Endothelial cell of umbilical vein (primary cell): ENCODE results near the gene LAMTOR2. TPM values are rescaled to one million over a fixed set of nuclear protein-coding genes. Genes with fewer than 3 reads are reported as not detected.

Source experiments
- BruUV-seq: library from RNA; stranded (reverse); fragments of 400-500 nt; replicated peaks from 2 replicates; lab custom pipeline; 2021; lab: Mats Ljungman, UMichigan
- CTCF ChIA-PET: fragments of 300-600, 350-600 bp; sonication (Branson Sonifier 250); formaldehyde crosslinking; loops from one replicate; lab custom pipeline; 2021; ENCODE audit warnings: antibody characterized with exemption, inconsistent platforms; lab: Charles Lee
- POLR2A ChIA-PET: fragments of 300-600, 350-600 bp; sonication (Branson Sonifier 250); formaldehyde crosslinking; loops from one replicate; lab custom pipeline; 2021; ENCODE audit warnings: antibody characterized with exemption, inconsistent platforms; lab: Charles Lee
- DNase-seq: peaks from one replicate; pipeline ENCODE4 v3.0.0-alpha.2; 2011; ENCODE audit warnings: low read depth, low spot score
- FAIRE-seq: peaks from 2 replicates; lab custom pipeline; 2011; peaks lifted over from hg19 to GRCh38; lab: Jason Lieb, UNC
- H2AFZ ChIP-seq: 2 replicates; pipeline ENCODE4 v1.6.0; 2012; ENCODE audit warnings: low read depth, low read length, control low read depth, inconsistent platforms
- H3K27ac ChIP-seq: 2 replicates; pipeline ENCODE4 v1.5.1; 2011; ENCODE audit warnings: low read depth, mild to moderate bottlenecking, control low read depth, low read length, moderate library complexity; ENCODE audit not compliant: insufficient read depth
- H3K27me3 ChIP-seq, 2 experiments: 2 replicates each; pipeline versions ENCODE4 v1.6.0 to v1.6.1; 2011; ENCODE audit warnings: low read length in 2 of 2, mixed read lengths in 1 of 2; ENCODE audit not compliant: control insufficient read depth in 2 of 2, insufficient read depth in 2 of 2
- H3K36me3 ChIP-seq, 2 experiments: 2 replicates in 1 of 2; 3 replicates in 1 of 2; pipeline ENCODE4 v1.5.1; 2011; ENCODE audit warnings: low read length in 2 of 2, mild to moderate bottlenecking in 1 of 2, moderate library complexity in 1 of 2; ENCODE audit not compliant: control insufficient read depth in 2 of 2, insufficient read depth in 2 of 2; ENCODE audit errors: extremely low read depth in 1 of 2
- H3K4me1 ChIP-seq: 3 replicates; pipeline ENCODE4 v1.5.1; 2011; ENCODE audit warnings: mild to moderate bottlenecking, low read length; ENCODE audit not compliant: control insufficient read depth, insufficient read depth; ENCODE audit errors: extremely low read depth
- H3K4me2 ChIP-seq: 2 replicates; pipeline ENCODE4 v1.6.1; 2011; ENCODE audit warnings: low read length, control low read depth, mixed read lengths; ENCODE audit not compliant: insufficient read depth
- H3K4me3 ChIP-seq, 3 experiments: fragments of 200-600 bp in 1 of 3; sonication (generic), shearing (Covaris generic) in 1 of 3; replicated peaks in 1 of 3; 2 replicates each; pipeline ENCODE4 v1.5.1; 2011 to 2016; ENCODE audit warnings: control low read depth in 3 of 3, low read length in 3 of 3, mild to moderate bottlenecking in 2 of 3, inconsistent platforms in 1 of 3, low read depth in 1 of 3, moderate library complexity in 1 of 3; ENCODE audit not compliant: insufficient read depth in 1 of 3
- H3K79me2 ChIP-seq: 2 replicates; pipeline ENCODE4 v1.6.0; 2012; ENCODE audit warnings: low read length, inconsistent platforms; ENCODE audit not compliant: control insufficient read depth, insufficient read depth
- H3K9ac ChIP-seq: replicated peaks from 2 replicates; pipeline ENCODE3; 2011; ENCODE audit warnings: low read length, control low read depth; ENCODE audit not compliant: insufficient read depth; ENCODE audit errors: extremely low read depth
- H3K9me1 ChIP-seq: replicated peaks from 3 replicates; pipeline ENCODE4 v1.6.0; 2011; ENCODE audit warnings: mild to moderate bottlenecking, low read length; ENCODE audit not compliant: control insufficient read depth, insufficient read depth; ENCODE audit errors: extremely low read depth
- H3K9me3 ChIP-seq: replicated peaks from 2 replicates; pipeline ENCODE4 v1.5.1; 2012; ENCODE audit warnings: low read length, inconsistent platforms; ENCODE audit not compliant: control insufficient read depth, insufficient read depth
- H4K20me1 ChIP-seq: replicated peaks from 2 replicates; pipeline ENCODE3; 2011; ENCODE audit warnings: mild to moderate bottlenecking, low read length; ENCODE audit not compliant: control insufficient read depth, insufficient read depth; ENCODE audit errors: extremely low read depth
- EZH2 ChIP-seq: IDR thresholded peaks from 2 replicates; pipeline ENCODE4 v1.6.1; 2012; ENCODE audit warnings: borderline replicate concordance, low read depth, mild to moderate bottlenecking, moderate library complexity, low read length, inconsistent platforms; ENCODE audit not compliant: severe bottlenecking
- FOS ChIP-seq: IDR thresholded peaks from 2 replicates; pipeline ENCODE4 v1.6.1; 2011; ENCODE audit warnings: mild to moderate bottlenecking, low read length, moderate library complexity, borderline replicate concordance; ENCODE audit not compliant: insufficient read depth
- GATA2 ChIP-seq: IDR thresholded peaks from 2 replicates; pipeline ENCODE4 v1.7.0; 2011; ENCODE audit warnings: low read depth, mild to moderate bottlenecking, moderate library complexity, mixed read lengths, low read length; ENCODE audit not compliant: insufficient read length, insufficient read depth
- JUN ChIP-seq: IDR thresholded peaks from 2 replicates; pipeline ENCODE4 v1.6.1; 2011; ENCODE audit warnings: borderline replicate concordance, low read depth; ENCODE audit not compliant: insufficient read length, insufficient read depth
- MYC ChIP-seq: IDR thresholded peaks from one replicate; pipeline ENCODE4 v1.6.1; 2011; ENCODE audit warnings: mild to moderate bottlenecking, low read depth, low read length
- POLR2A ChIP-seq: IDR thresholded peaks from 2 replicates; pipeline ENCODE4 v1.6.1; 2012; ENCODE audit warnings: low read depth, mild to moderate bottlenecking, control low read depth, low read length
- POLR2AphosphoS5 ChIP-seq: IDR thresholded peaks from 2 replicates; pipeline ENCODE4 v1.6.1; 2012; ENCODE audit warnings: low read depth, mild to moderate bottlenecking, control low read depth, low read length, moderate library complexity; ENCODE audit not compliant: insufficient read depth
- dilution Hi-C: fragments of 300-500 bp; cut with MboI; formaldehyde crosslinking; loops from one replicate; pipeline ENCODE4 v1.15.0; 2019; ENCODE audit warnings: low sequenced_read_pairs; ENCODE audit not compliant: extremely low pct_ligation_motif_present
- intact Hi-C: fragments of 100-400 bp; cut with micrococcal nuclease; formaldehyde crosslinking; loops from one replicate; pipeline ENCODE4 v1.10.0; 2022
- polyA plus RNA-seq, 4 experiments: library from polyadenylated mRNA; depleted of rRNA in 3 of 4; stranded (reverse) in 3 of 4; unstranded in 1 of 4; fragments of >200 nt; gene quantifications; 2 replicates each; pipeline versions ENCODE4 v1.2.1 to v1.2.3, GENCODE V29; 2011 to 2012; ENCODE audit warnings: missing spikeins in 1 of 4
- total RNA-seq: library from RNA; stranded (reverse); gene quantifications from 2 replicates; pipeline ENCODE4 v1.2.3, GENCODE V29; 2021
- TF ChIP-seq, protein P1 (sequence below), 2 donors: IDR thresholded peaks; 1 replicate in 1 of 2; 2 replicates in 1 of 2; pipeline ENCODE4 v1.5.1; 2011; ENCODE audit warnings: low read length in 2 of 2, mild to moderate bottlenecking in 2 of 2, moderate library complexity in 2 of 2, control low read depth in 1 of 2, inconsistent platforms in 1 of 2, low read depth in 1 of 2; ENCODE audit not compliant: insufficient read depth in 1 of 2; ENCODE audit errors: extremely low read depth in 1 of 2
- TF ChIP-seq, protein P2 (sequence below): IDR thresholded peaks from 2 replicates; pipeline ENCODE4 v1.6.1; 2011; ENCODE audit not compliant: insufficient read depth, insufficient read length

The LAMTOR2 gene
- total and polyA plus RNA-seq, 2 donors (not counting 3 experiments of a cell fraction or from before 2014, with no cell fraction given): 77.7 to 136 TPM

DNA sequence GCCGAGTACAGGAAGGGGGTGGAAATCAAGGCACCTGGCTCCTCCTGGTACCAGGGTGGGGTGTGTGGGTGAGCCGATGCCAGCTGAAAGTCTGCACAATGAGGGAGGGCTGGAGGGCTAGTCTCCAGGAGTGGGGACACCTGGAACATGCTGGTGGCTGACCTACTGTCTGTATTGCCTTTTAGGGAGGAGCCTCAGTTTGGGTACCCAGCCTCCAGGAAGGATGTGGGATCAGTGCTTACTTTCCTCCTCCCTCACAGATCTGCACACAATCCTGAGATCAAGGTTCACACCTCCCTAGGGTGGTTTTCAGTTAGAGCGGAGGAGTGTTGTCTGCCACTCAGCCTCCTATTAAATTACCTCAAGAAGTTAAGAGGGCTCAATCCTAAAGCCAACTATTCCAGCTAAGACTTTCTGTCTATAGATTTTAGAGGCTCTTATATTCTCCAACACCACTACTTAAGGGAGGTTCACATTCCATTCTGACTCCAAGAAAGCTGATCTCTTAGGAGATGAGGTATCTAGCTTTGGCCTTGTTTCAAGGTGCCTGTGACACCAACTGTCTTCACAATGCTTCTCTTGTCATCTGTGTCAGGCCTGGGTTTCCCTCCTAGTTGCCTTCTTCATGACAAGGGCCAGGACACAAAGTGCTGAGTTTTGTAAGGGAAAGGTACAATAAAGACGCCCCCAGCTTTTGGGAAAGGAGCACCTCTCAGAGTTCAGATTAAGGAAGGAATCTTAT, 49.6 kb upstream of the LAMTOR2 start:
- intact Hi-C loops: no loop called here

DNA sequence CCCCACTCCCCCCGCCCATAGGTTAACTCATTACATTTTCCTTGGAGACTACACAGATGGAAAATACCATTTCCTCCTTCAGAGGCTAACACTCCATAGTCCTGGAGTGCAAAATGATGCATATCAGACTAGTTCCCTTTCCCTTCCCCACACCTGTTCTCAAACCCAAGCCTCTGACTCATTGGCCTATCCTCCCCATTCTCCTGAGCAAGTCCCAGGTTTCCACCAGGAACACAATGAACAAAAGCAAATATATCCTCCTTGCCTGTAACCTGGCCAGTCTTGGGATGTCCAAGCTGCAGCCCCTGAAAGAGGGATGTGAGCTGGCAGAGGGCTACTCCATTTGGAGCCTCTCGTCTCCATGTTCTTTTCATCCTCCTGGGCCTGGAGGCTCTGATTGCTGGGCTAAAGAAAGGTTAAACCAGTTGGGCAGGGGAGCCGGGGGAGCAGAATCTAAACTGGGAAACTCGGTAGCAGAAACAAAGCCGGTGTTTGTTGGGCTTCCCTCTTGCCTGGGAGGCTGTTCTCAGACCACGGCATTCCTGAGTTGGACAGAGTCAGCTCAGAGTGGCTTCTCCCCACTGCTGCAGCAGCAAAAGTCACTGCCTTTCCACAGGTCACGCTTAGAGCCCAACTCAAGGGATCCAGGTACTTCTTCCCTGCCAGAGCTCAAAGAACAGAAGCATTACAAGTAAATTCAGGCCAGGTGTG, 47.8 kb upstream of the LAMTOR2 start:
- no peaks in the 10 kb centered on the region for H3K27me3 ChIP-seq
- BruUV-seq: no TSS peak
- peaks cover 2% of the 10 kb centered on the region for H3K79me2 ChIP-seq
- H3K9me3 ChIP-seq: no peaks in the 10 kb centered on the region
- DNase-seq (no peak), FAIRE-seq (no peak)
- CTCF ChIA-PET: interaction anchor here (0.7 to 4.1 kb wide), 6 partner anchors 10 to 69 kb away, joined by 3 to 20 read pairs (median 8); no protein-coding TSS in a partner anchor
- dilution Hi-C loops (no loop called here), intact Hi-C loops (no loop called here)
- H4K20me1 ChIP-seq: no peaks in the 10 kb centered on the region
- H3K36me3 ChIP-seq: peaks cover 16 to 28% of the 10 kb centered on the region in 2 experiments
- no peaks in the 10 kb centered on the region for H3K9me1 ChIP-seq
- H3K27ac ChIP-seq: no peak overlapping the region
- no peaks in the 10 kb centered on the region for H3K4me1 ChIP-seq
- H3K4me3 ChIP-seq: no peak overlapping the region
- POLR2A ChIA-PET: no interaction called here
- no peak for TF ChIP-seq JUN
- no peak for TF ChIP-seq EZH2
- TF ChIP-seq POLR2AphosphoS5: no peak
- no peak for TF ChIP-seq MYC
- TF ChIP-seq, protein P1, sequence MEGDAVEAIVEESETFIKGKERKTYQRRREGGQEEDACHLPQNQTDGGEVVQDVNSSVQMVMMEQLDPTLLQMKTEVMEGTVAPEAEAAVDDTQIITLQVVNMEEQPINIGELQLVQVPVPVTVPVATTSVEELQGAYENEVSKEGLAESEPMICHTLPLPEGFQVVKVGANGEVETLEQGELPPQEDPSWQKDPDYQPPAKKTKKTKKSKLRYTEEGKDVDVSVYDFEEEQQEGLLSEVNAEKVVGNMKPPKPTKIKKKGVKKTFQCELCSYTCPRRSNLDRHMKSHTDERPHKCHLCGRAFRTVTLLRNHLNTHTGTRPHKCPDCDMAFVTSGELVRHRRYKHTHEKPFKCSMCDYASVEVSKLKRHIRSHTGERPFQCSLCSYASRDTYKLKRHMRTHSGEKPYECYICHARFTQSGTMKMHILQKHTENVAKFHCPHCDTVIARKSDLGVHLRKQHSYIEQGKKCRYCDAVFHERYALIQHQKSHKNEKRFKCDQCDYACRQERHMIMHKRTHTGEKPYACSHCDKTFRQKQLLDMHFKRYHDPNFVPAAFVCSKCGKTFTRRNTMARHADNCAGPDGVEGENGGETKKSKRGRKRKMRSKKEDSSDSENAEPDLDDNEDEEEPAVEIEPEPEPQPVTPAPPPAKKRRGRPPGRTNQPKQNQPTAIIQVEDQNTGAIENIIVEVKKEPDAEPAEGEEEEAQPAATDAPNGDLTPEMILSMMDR (IDR thresholded peaks at IDR 0.05; ENCODE audit: extremely low read depth in 1 of 2, insufficient read depth in 1 of 2, low read depth in 1 of 2, low read length in 2 of 2): no peak
- TF ChIP-seq FOS: no peak
- TF ChIP-seq, protein P2, sequence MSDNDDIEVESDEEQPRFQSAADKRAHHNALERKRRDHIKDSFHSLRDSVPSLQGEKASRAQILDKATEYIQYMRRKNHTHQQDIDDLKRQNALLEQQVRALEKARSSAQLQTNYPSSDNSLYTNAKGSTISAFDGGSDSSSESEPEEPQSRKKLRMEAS: no peak
- no peak for TF ChIP-seq GATA2
- no peak for TF ChIP-seq POLR2A
- H3K4me2 ChIP-seq: no peak overlapping the region
- no peak overlapping the region for H2AFZ ChIP-seq
- no peak overlapping the region for H3K9ac ChIP-seq

More for the DNA sequence above, 49.6 kb upstream of the LAMTOR2 start:
- Histone ChIP-seq H3K4me3 (no peak overlapping the region), H3K27ac (no peak overlapping the region), H3K27me3 (no peaks in the 10 kb centered on the region), H3K79me2 (no peaks in the 10 kb centered on the region), H3K9ac (no peak overlapping the region), H3K9me3 (no peaks in the 10 kb centered on the region), H3K4me2 (no peak overlapping the region), H4K20me1 (no peaks in the 10 kb centered on the region), H3K9me1 (no peaks in the 10 kb centered on the region), H3K4me1 (no peaks in the 10 kb centered on the region), H3K36me3 (peaks cover 6 to 13% of the 10 kb centered on the region in 2 experiments), H2AFZ (no peak overlapping the region)
- POLR2A ChIA-PET: no interaction called here
- CTCF ChIA-PET: interaction anchor here (1.1 to 4.1 kb wide), 4 partner anchors 15 to 61 kb away, joined by 3 to 20 read pairs (median 7); partner anchors contain the start of gene SSR2
- DNase-seq (no peak), FAIRE-seq (no peak)
- TF ChIP-seq POLR2A (no peak), MYC (no peak), POLR2AphosphoS5 (no peak), JUN (no peak)
- dilution Hi-C loops: no loop called here
- BruUV-seq: no TSS peak
